HG03097 (cell line): Measurements from ENCODE around the gene HAGH.

Source experiments
- ATAC-seq: cut with Tn5 transposase; IDR thresholded peaks from one replicate; pipeline ENCODE4 v1.9.1; 2021; ENCODE audit not compliant: unreplicated experiment, low FRiP score

Gene HAGH

GRCh38 chr16:1765826-1766225 lies 60.8 kb downstream of the HAGH start:
- ATAC-seq = no peak

- ATAC-seq = no peak
Measured at GRCh38 chr16:1764971-1765370, 61.7 kb downstream of the HAGH start.

GRCh38 chr16:1763521-1764511 lies 62.8 kb downstream of the HAGH start:
- no peak for ATAC-seq

- no peak for ATAC-seq
Measured at GRCh38 chr16:1762879-1763520, 63.6 kb downstream of the HAGH start.

- no peak for ATAC-seq
Measured at GRCh38 chr16:1762196-1762878, 64.3 kb downstream of the HAGH start.

- no peak for ATAC-seq
Measured at GRCh38 chr16:1761751-1762150, 64.9 kb downstream of the HAGH start.

- ATAC-seq = no peak
Measured at GRCh38 chr16:1760911-1761310, 65.7 kb downstream of the HAGH start.

GRCh38 chr16:1759511-1759910 lies 67.1 kb downstream of the HAGH start:
- ATAC-seq = no peak

GRCh38 chr16:1758923-1759322 lies 67.7 kb downstream of the HAGH start:
- no peak for ATAC-seq

- ATAC-seq = no peak
Measured at GRCh38 chr16:1757714-1758461, 68.7 kb downstream of the HAGH start.
